Upper lobe of left lung (tissue), 6 donors: ENCODE data around the gene MYH7B. TPM values are rescaled to one million over a fixed set of nuclear protein-coding genes. Genes with fewer than 3 reads are reported as not detected.
A peak's percentile ranks its signal among the peaks of the same experiment; 100 is the strongest.

Source experiments
- ATAC-seq, 2 donors: fragments of 200-7000 bp; cut with Tn5 transposase; one replicate each; pipeline ENCODE4 v1.9.1; 2022; ENCODE audit warnings: mild to moderate bottlenecking in 2 of 2, moderate library complexity in 2 of 2; ENCODE audit not compliant: low FRiP score in 2 of 2
- DNase-seq, 2 donors: peaks; one replicate each; pipeline ENCODE4 v3.0.0-alpha.2; 2019 to 2020
- H3K27ac ChIP-seq, 4 donors: fragments of 200-600 bp; sonication (generic); one replicate each; pipeline ENCODE4 v1.5.1; 2016 to 2019
- H3K27me3 ChIP-seq, 4 donors: fragments of 200-600 bp; sonication (generic); one replicate each; pipeline ENCODE4 v1.5.1; 2017 to 2019
- H3K36me3 ChIP-seq, 4 donors: fragments of 200-600 bp; sonication (generic); one replicate each; pipeline ENCODE4 v1.5.1; 2016 to 2019
- H3K4me1 ChIP-seq, 4 donors: fragments of 200-600 bp; sonication (generic); one replicate each; pipeline ENCODE4 v1.5.1; 2018 to 2019
- H3K4me3 ChIP-seq, 4 donors: fragments of 200-600 bp; sonication (generic); one replicate each; pipeline ENCODE4 v1.5.1; 2017 to 2019; ENCODE audit warnings: mild to moderate bottlenecking in 2 of 4, moderate library complexity in 1 of 4
- H3K9me3 ChIP-seq, 4 donors: fragments of 200-600 bp; sonication (generic); one replicate each; pipeline ENCODE4 v1.5.1; 2018 to 2019
- CTCF ChIP-seq, 6 experiments: fragments of 450-650 bp in 4 of 6; fragments of 200-600 bp in 2 of 6; sonication (generic) in 2 of 6; IDR thresholded peaks; one replicate each; pipeline ENCODE4 v1.5.1; 2016 to 2019; ENCODE audit warnings: antibody characterized with exemption in 6 of 6
- EP300 ChIP-seq, 4 donors: sonication (generic); formaldehyde crosslinking; IDR thresholded peaks; one replicate each; pipeline ENCODE4 v1.5.1; 2017; ENCODE audit warnings: antibody characterized with exemption in 4 of 4, control low read depth in 2 of 4
- POLR2A ChIP-seq, 4 donors: fragments of 450-650 bp; IDR thresholded peaks; one replicate each; pipeline ENCODE4 v1.5.1; 2016 to 2017; ENCODE audit warnings: antibody characterized with exemption in 4 of 4, mild to moderate bottlenecking in 2 of 4
- POLR2AphosphoS5 ChIP-seq, 2 donors: sonication (generic); formaldehyde crosslinking; IDR thresholded peaks; one replicate each; pipeline ENCODE4 v1.5.1; 2017; ENCODE audit warnings: antibody characterized with exemption in 2 of 2
- WGBS, 2 donors: methylation state at CpG; one replicate each; pipeline ENCODE4 v1.1.5; 2017 to 2018; 5-methylcytosine and 5-hydroxymethylcytosine counted together
- total RNA-seq, 6 donors: library from RNA; depleted of rRNA in 4 of 6; stranded (reverse); fragments of >200 nt in 4 of 6; gene quantifications; one replicate each; pipeline versions ENCODE4 v1.1.0 to v1.2.1, GENCODE V29; 2016 to 2021
- donor health status: DM: no; HTN: no; CAD: no; lungs with moderate emphysema.
- donor health status: DM: no; HTN: yes; CAD: no; lungs with severe emphysema.

MYH7B gene
- total RNA-seq, 6 donors from 2014 or later = 0.51 to 11.5 (median 0.91) TPM; not detected in 1

GRCh38 chr20:34976286-34976685 lies 20.6 kb downstream of the MYH7B start:
- DNase-seq (no peak), ATAC-seq (no peak)
- Histone ChIP-seq H3K27ac (no peak overlapping the region), H3K4me1 (no peaks in the 10 kb centered on the region), H3K4me3 (no peak overlapping the region), H3K36me3 (no peaks in the 10 kb centered on the region), H3K27me3 (no peaks in the 10 kb centered on the region), H3K9me3 (no peaks in the 10 kb centered on the region)
- 85 to 86% methylated on average over 10 to 12 of the region's 12 CpGs for WGBS, 2 donors
- TF ChIP-seq POLR2AphosphoS5 (IDR thresholded peaks at IDR 0.05) (no peak), CTCF (IDR thresholded peaks at IDR 0.05) (no peak), EP300 (IDR thresholded peaks at IDR 0.05) (no peak), POLR2A (IDR thresholded peaks at IDR 0.05) (no peak)

- 58 to 74% methylated on average over 9 to 17 of the region's 17 CpGs for WGBS, 2 donors
Measured at GRCh38 chr20:34977365-34978091, 21.9 kb downstream of the MYH7B start.

GRCh38 chr20:34978092-34978744 lies 22.6 kb downstream of the MYH7B start:
- no peak for TF ChIP-seq EP300 (IDR thresholded peaks at IDR 0.05)
- no peak for TF ChIP-seq POLR2A (IDR thresholded peaks at IDR 0.05)
- TF ChIP-seq CTCF (IDR thresholded peaks at IDR 0.05) = no peak
- TF ChIP-seq POLR2AphosphoS5 (IDR thresholded peaks at IDR 0.05) = no peak
- Histone ChIP-seq H3K36me3 (no peaks in the 10 kb centered on the region), H3K4me1 (no peaks in the 10 kb centered on the region), H3K27ac (no peak overlapping the region), H3K9me3 (no peaks in the 10 kb centered on the region), H3K27me3 (no peaks in the 10 kb centered on the region), H3K4me3 (no peak overlapping the region)
- WGBS, 2 donors = 79 to 81% methylated on average over 4 to 10 of the region's 10 CpGs
- ATAC-seq = no peak
- DNase-seq = no peak

More at GRCh38 chr20:34977365-34978091, 21.9 kb downstream of the MYH7B start:
- Histone ChIP-seq H3K9me3 (no peaks in the 10 kb centered on the region), H3K4me1 (no peaks in the 10 kb centered on the region), H3K36me3 (no peaks in the 10 kb centered on the region), H3K27ac (no peak overlapping the region), H3K4me3 (no peak overlapping the region), H3K27me3 (no peaks in the 10 kb centered on the region)
- no peak for ATAC-seq
- no peak for DNase-seq
- TF ChIP-seq POLR2A (IDR thresholded peaks at IDR 0.05) = no peak
- TF ChIP-seq EP300 (IDR thresholded peaks at IDR 0.05) = no peak
- no peak for TF ChIP-seq POLR2AphosphoS5 (IDR thresholded peaks at IDR 0.05)
- TF ChIP-seq CTCF (IDR thresholded peaks at IDR 0.05) = no peak

GRCh38 chr20:34979366-34980153 lies 23.9 kb downstream of the MYH7B start:
- Histone ChIP-seq H3K9me3 (no peaks in the 10 kb centered on the region), H3K36me3 (no peaks in the 10 kb centered on the region), H3K4me3 (no peak overlapping the region), H3K4me1 (no peaks in the 10 kb centered on the region), H3K27ac (no peak overlapping the region), H3K27me3 (peaks cover 0 to 3% (median 0%) of the 10 kb centered on the region in 4 donors)
- DNase-seq = no peak
- WGBS, 2 donors = 74 to 83% methylated on average over 31 to 32 of the region's 42 CpGs
- ATAC-seq = peak; percentile 8 to 56
- TF ChIP-seq POLR2AphosphoS5 (IDR thresholded peaks at IDR 0.05) = no peak
